HG03342 (cell line): ENCODE measurements around the gene CCDC137.

Experiments used
- ATAC-seq: cut with Tn5 transposase; IDR thresholded peaks from one replicate; pipeline ENCODE4 v1.9.1; 2021; ENCODE audit warnings: mild to moderate bottlenecking, moderate library complexity; ENCODE audit not compliant: unreplicated experiment

CCDC137 gene

DNA sequence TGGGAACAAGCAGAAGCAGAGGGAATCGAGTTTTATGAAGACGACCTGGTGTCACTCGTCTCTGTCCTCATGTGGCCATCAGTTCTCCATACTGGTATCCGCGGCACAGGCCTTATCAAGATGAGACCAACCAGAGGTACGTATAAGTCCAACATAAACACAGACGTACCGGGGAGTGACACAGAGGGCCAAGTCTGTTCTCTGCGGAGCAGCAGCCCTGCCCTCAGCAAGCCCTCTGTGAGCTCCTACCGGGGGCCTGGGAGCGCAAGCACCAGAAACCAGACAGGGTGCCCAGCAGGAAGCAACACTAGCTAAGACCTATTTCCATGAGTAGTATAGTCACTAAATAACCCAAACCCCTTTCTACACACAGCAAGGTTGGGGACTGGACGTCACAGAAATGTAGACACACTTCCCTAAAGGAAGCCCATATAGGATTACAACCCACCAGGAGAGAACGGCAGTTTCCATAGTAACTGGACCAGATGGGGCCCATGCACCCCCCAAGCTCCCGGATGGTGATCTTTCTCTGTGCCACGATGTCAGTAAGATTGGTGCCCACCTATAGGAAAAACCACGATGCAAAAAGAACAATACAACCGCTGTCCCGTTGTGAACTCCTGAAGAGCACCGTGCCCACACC lies 16.1 kb downstream of the CCDC137 start:
- ATAC-seq: no peak

GRCh38 chr17:81683208-81683583 lies 16.7 kb downstream of the CCDC137 start:
- ATAC-seq: no peak

DNA sequence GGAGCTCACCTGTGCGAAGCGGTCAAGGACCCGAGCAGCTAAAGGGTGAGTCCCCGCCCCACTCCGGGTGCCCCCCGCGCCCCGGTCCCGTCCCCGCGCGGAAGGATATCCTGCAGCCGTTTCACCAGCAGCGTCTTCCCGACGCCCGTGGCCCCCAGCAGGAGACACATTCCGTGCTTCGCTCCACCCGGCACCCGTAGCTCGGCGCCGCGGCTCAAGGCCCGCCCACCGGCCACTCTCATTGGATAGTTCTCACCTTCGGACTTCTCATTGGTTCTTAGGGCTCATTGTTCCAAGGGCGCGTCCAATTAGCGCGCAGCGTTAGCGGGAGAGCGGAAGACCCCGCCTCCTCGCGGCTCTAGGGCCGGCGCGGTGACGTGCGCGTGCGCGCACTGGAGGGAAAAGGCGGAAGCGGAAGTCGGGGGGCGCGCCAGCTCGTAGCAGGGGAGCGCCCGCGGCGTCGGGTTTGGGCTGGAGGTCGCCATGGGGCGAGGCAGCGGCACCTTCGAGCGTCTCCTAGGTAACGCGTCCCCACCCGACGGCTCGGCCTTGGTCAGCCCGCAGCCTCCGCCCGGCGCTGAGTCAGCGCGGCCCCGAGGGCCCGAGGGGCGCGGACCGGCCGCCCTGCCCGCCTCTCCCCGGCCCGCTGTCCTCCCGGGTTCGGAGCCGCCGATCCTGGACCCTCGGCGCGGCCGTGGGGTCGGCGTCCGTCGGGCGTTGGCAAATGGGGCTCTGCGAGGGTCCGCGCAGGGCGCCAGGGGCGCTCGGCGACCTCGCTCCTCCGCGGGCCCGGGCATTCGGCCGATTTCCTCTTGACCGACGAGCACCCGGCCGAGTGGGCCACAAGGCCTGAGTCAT lies 17.3 kb downstream of the CCDC137 start, which contains the start of the genes ARL16 and HGS:
ARL16 (minus strand) TSS at position 214 of the 858 bp plus-strand sequence; CDS start at position 170, 44 bp downstream.
HGS (plus strand) TSS at position 428 of the 858 bp plus-strand sequence; CDS start at position 484, 56 bp downstream.
- ATAC-seq: peak; percentile 95

- no peak for ATAC-seq
These were observed 17.9 kb downstream of the CCDC137 start for GRCh38 chr17:81684442-81684911.

DNA sequence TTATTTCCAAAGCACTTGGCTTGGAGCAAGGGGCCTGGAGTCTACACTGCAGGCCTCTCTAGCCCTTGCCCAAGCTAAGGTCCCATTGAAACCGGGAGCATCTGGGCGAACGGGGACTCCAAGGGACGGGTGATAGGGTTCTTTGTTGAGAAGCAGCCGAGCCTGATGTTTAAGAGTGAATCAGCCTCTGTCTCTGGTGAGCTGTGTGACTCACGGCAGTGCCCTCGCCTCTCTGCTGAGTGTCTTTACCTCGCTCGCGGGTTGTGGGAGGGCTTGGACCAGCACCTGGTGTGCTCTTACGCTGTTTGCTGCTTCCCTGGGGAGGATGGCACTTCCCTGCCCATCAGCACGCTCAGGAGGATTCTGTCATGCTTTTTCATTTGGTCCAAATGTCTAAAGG lies 18.6 kb downstream of the CCDC137 start:
- no peak for ATAC-seq

DNA sequence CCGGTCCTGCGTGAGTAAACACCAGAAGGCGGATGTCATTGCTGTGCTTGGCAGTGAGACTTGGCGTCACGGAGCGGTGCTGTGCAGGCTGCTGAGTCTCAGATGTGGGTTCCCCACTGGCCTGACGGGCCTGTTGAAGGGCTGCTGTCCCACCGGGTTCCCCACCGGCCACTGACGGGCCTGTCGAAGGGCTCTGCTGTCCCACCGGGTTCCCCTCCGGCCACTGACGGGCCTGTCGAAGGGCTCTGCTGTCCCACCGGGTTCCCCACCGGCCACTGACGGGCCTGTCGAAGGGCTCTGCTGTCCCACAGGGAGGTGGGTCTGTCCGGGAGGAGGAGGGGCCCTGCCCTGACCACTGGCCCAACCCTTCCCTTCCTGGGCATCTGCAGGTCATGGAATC lies 20.1 kb downstream of the CCDC137 start:
- ATAC-seq: no peak

DNA sequence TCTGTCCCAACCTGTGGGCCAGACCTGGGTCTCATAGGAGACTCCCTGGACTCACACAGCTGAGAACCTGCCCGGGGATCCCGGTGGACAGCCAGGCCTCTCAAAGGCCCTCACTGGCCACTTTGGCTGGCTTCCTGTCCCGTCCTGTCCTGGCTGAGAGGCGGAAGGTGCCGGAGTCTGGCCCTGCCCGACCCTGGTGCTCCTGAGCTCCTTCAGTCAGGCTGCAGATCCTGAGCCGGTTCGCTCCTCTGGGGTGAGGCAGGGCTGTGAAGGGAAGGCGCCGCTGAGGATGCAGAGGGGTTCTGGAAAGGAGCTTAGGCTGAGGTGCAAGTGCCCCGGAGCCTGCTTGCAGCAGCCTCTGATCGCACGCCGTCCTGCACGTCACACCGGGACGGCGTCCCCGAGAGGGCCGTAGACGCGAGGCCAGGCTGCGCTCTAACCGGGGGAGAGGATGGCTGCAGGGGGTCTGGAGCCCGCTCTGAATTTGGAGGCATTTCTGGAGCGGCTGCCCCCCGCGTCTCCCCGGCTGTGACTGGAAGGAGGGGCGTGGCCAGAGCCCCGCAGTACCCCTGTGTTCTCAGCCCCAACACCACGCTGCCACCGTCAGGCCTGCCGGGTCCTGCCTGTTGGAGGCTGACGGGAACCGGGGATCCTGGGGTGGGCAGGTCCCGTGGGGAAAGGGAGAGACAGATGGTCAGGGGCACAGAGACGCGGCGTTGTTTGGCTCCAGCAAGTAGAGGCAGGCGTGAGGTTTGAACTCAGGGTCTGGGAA lies 21.4 kb downstream of the CCDC137 start:
- ATAC-seq: no peak

GRCh38 chr17:81688616-81689015 lies 22.1 kb downstream of the CCDC137 start:
- ATAC-seq: no peak

DNA sequence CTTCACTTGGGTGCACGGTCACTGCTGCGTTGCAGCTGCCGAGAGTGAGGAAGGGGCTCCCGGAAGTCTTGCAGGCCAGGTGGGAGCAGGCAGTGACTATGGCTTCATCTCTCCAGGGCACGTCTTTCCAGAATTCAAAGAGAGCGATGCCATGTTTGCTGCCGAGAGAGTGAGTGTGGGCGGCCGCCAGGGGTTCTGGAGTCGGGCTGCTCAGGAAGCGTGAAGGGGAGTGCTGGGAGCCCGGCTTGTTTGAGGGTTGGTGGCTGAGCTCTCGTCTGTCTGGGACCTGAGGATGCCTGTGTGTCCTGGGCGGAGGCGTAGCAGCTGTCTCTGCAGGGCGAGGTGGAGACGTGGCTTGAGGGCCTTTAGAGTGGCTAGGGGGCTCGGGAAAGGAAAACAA lies 23.5 kb downstream of the CCDC137 start:
- ATAC-seq: no peak

GRCh38 chr17:81690549-81690948 lies 24.0 kb downstream of the CCDC137 start:
- ATAC-seq: no peak

DNA sequence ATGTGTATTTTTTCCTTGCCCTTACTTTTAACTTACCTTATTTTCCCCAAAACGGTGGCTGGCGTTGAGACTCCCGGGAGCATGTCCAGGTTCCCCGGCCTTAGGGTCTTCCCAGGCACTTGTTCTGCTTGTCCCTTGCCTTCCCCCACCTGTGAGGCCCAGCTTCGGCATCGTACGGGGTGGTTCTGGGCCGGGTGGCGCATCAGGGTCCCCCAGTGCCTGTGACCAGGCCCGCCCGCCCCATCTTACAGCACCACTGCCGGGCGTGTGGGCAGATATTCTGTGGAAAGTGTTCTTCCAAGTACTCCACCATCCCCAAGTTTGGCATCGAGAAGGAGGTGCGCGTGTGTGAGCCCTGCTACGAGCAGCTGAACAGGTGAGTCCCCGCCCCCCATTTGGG lies 24.7 kb downstream of the CCDC137 start:
- ATAC-seq: no peak

DNA sequence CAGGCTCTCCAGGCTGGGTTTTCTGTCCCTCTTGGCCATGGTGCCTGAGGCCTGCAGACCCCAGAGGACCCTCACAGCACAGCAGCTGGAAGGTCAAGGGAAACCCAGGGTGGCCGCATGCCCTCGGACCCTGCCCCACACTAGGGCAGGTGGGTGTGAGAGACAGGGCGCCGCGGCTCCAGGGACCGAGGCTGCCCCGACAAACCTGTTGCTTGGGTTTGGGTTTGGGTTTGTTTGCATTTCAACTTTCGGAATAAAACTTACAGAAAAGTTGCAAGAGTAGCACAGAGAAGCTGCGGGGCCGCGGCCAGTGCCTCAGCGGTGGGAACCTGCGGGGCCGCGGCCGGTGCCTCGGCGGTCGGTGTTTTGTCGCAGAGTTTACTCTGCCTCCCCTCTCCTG lies 25.1 kb downstream of the CCDC137 start:
- no peak for ATAC-seq

DNA sequence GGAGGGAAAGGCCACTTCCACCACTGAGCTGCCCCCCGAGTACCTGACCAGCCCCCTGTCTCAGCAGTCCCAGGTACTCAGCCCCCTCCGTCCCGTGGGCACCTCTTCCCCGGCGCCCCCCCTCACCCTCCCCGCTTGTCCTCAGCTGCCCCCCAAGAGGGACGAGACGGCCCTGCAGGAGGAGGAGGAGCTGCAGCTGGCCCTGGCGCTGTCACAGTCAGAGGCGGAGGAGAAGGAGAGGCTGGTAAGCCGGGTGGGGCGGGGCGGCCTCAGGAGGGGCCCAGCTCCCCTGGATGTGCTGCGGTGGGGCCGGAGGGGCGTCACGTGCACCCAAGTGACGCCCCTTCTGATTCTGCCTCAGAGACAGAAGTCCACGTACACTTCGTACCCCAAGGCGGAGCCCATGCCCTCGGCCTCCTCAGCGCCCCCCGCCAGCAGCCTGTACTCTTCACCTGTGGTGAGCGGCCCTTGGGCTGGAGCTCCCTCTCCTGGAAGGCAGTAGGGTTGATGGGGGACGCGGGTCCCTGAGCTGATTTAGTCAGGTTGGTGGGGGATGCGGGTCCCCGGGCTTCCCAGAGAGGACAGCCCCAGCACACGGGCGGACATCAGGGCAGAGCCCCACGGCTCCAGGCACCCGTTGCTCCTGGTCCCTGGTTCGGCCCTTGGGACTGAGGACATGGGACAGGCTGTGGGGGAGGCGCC lies 27.1 kb downstream of the CCDC137 start:
- no peak for ATAC-seq

- no peak for ATAC-seq
These were observed 28.3 kb downstream of the CCDC137 start for GRCh38 chr17:81694810-81695209.

DNA sequence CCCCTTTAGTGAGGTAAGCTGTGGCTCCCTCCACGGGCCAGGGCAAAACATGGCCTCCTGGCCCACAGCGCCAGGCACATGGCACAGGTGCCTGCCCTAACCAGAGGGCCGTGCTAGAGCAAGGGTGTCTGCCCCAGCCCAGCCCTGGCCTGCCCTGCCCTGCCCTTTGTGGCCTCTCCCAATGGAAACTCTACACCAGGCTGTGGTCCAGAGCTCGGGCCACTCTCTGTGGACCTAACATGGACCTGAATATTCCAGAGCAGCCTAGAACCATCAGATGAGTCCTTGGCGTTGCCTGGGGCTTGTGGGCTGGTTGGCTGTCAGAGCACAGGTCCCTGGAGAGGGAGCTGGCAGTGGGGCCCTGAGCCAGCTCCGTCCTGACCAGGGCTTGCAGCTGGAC lies 28.7 kb downstream of the CCDC137 start:
- no peak for ATAC-seq

GRCh38 chr17:81695801-81696200 lies 29.3 kb downstream of the CCDC137 start:
- ATAC-seq: no peak

GRCh38 chr17:81696218-81696941 lies 29.8 kb downstream of the CCDC137 start:
- ATAC-seq: no peak

- no peak for ATAC-seq
These were observed 30.9 kb downstream of the CCDC137 start for GRCh38 chr17:81697261-81698044.
